H7 (cell line): ENCODE data around the gene PDE4C. TPM values are rescaled to one million over a fixed set of nuclear protein-coding genes. Genes with fewer than 3 reads are reported as not detected.

ENCODE experiments used
- DNase-seq: peaks from one replicate; pipeline ENCODE4 v3.0.0; 2012
- H3K27me3 ChIP-seq: 2 replicates; pipeline ENCODE4 v1.6.0; 2011; ENCODE audit warnings: mild to moderate bottlenecking, low read length; ENCODE audit not compliant: control insufficient read depth, insufficient read depth
- H3K36me3 ChIP-seq: replicated peaks from 2 replicates; pipeline ENCODE4 v1.5.1; 2011; ENCODE audit warnings: low read length; ENCODE audit not compliant: control insufficient read depth, insufficient read depth
- H3K4me3 ChIP-seq: 2 replicates; pipeline ENCODE4 v1.5.1; 2011; ENCODE audit warnings: low read depth, mild to moderate bottlenecking, control low read depth, low read length, moderate library complexity; ENCODE audit not compliant: insufficient read depth
- total RNA-seq: library from RNA; depleted of rRNA; stranded (reverse); fragments of >200 nt; shearing (Covaris generic); gene quantifications from 2 replicates; pipeline ENCODE4 v1.2.3, GENCODE V29; 2014

Gene PDE4C
- total RNA-seq, 1 experiment from 2014 or later = 0.52 TPM

DNA sequence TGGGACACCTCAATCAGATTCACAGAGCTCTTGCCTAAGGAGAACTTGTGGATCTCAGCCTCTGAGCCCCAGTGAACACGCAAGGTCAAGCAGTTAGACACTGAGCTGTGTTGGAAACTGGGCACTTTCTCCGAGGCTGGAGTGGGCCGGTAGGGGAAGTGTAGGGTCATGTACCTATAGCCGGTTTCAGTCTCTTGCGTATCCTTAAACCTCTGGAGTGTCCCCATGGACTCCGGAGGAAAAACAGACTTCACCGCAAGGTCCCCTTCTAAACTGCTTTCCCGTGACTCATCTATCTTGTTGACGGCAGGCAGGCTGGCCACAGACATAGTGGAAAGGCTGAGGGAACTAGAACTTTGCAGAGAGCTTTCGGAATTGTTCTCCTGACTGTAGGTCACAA is 36.7 kb upstream of the PDE4C start:
- Histone ChIP-seq H3K4me3 (no peak overlapping the region), H3K36me3 (no peaks in the 10 kb centered on the region), H3K27me3 (no peaks in the 10 kb centered on the region)
- no peak for DNase-seq

DNA sequence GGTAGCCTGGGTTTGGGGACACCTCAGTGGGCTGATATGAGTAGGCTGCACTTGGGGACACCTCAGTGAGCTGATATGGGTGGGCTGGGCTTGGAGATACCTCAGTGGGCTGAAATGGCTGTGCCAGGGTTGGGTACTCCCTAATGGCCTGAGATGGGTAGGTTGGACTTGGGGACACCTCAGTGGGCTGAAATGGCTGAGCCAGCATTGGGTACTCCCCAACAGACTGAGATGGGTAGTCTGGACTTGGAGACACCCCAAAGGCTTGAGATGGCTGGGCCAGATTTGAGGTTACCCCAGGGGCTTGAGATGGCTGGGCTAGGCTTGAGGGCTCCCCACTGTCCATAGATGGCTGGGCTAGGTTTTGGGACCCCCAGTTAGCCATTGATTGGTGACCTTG is 35.9 kb upstream of the PDE4C start:
- no peak overlapping the region for H3K4me3 ChIP-seq
- DNase-seq = no peak
- H3K27me3 ChIP-seq = no peaks in the 10 kb centered on the region
- H3K36me3 ChIP-seq = no peaks in the 10 kb centered on the region

DNA sequence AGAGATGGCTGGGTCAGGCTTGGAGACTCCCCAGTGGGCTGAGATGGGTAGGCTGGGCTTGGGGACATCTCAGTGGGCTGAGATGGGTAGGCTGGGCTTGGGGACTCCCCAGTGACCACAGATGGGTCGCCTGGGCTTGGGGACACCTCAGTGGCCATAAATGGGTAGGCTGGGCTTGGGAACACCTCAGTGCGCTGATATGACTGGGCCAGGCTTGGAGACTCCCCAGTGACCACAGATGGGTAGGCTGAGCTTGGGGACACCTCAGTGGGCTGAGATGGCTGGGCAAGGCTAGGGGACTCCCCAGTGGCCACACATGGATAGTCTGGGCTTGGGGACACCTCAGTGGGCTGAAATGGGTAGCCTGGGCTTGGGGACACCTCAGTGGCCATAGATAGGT is 35.2 kb upstream of the PDE4C start:
- Histone ChIP-seq H3K4me3 (no peak overlapping the region), H3K36me3 (no peaks in the 10 kb centered on the region), H3K27me3 (no peaks in the 10 kb centered on the region)
- no peak for DNase-seq

DNA sequence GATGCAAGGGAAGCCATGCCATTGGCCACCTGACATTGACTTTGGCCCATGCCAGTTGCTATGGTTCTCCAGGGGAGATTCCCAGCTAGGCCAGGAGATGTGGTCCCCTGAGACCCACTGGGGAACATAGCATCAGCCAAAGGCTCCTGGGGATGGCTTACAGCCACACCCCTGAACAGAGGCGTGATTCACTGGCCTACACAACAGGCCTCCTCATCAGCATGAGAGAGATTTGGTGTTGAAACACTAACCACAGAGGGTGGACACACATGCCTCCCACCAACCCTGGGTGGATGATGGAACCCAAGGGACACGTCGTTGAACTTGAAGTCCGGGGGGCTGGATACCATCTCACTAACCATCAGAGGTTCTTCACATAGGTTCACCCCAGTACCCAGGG is 33.7 kb upstream of the PDE4C start:
- Histone ChIP-seq H3K36me3 (no peaks in the 10 kb centered on the region), H3K27me3 (no peaks in the 10 kb centered on the region; the same call in none of the 2 replicates), H3K4me3 (no peak overlapping the region)
- DNase-seq = no peak

DNA sequence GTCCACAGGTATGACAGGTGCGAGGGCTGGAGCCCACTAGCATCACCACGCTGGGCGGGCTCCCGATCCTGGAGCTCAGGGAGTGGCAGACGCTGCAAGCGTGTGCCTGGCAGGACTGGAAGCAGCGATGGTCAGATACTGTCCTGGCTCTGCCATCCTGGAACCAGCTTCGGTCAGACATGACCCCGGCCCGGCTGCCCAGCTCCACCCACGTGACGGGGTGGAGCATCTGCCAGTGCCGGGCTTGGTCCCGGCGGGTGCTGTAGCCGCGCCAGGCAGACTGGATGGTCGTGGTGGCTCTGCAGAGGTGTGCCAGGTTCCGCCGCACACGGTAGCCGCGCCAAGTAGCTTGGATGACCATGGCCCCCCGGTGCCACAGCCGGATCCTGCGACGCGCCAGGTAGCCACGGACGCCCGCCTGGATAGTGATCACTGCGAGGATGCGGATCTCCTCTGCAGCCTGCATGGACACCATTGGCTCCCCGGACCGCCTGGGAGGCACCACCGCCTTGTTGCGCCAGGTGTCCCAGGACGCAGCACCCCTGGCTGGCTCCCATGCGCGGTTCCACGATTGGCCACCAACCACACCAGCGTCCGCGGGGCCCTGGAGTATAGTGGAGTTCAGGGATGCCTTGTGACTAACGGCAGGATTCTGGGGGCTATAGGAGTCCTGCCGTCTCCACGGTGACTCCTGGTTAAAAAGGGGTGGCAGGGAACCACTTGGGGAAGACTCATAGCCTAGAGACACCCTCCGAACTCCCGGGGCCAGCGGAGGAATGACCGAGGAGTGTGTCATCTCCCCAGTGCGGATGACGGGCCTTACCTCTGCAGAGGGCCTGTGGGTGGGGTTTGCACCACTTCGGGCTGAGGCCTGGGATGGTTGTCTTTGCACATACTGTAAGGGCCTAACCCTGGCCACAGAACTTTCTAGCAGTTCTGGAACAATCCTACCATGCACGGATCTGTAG is 31.5 kb upstream of the PDE4C start:
- H3K27me3 ChIP-seq = peaks cover 3% of the 10 kb centered on the region
- H3K36me3 ChIP-seq = no peaks in the 10 kb centered on the region
- peak; percentile 49 for DNase-seq
- H3K4me3 ChIP-seq = no peak overlapping the region

DNA sequence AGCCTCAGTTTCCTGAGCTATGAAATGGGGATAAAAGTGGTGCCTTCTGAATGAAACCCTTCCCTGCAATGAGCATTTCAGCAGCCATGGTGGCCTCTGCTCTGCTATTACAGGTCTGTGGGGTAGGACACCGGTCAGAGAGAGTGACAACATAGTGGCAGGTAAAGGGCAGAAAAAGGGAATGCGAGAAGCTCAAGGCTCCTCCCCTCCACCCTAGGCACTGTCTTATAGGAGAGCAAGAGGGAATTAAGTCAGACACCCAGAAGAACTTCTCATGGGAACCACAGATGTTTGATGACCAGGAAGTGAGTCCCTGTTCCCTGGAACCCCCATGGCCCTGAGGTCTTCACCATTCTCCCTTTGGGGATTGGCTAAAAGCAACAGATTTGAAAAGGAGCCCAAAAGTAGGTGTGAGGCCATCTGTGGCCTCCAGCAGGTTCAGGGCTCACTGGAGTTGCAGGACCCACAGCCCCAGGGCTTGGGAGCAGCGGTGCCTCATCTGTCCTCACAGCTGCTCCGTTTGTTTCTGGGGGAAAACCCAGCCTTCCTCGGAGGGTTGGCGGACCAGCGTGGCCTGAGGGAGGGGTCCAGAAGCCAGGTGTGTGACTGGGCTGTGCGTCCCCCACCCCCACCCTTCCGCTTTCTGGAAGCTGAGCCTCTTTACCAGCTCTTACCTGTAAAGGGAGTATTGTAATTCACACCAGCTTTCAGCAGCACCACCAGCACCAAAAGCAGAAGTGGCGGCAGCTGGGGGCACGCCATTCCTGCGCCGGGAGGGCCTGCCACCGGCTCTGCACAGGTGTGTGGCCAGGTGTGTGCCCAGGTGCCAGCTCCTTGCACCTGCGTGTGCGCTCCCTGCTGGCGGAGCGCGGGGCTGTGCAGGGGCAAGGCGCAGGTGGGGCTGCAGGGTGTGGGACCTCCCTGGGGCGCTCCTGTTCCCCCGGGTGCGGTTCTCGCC is 28.6 kb upstream of the PDE4C start:
- peak; percentile 92 for DNase-seq
- Histone ChIP-seq H3K27me3 (peaks cover 5% of the 10 kb centered on the region), H3K36me3 (no peaks in the 10 kb centered on the region), H3K4me3 (no peak overlapping the region)

DNA sequence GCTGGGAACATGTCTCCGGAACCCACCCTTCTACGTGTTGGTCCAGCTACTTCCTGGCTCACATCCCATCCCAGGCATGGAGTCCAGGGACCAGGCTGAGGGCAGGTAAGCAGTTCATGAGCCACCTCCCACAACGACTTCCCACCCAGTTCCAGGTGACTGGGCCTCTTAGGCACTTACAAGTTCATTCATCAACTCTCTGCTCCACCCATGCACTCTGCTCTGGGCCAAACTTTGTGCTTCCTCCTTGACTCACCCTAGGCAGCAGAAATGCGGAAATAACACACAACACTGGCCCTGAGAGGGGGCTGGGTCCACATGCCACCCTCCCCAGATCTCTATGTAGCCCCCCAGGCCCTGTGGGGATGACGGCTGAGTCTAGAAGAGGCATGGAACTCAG is 27.5 kb upstream of the PDE4C start:
- no peaks in the 10 kb centered on the region for H3K36me3 ChIP-seq
- no peak overlapping the region for H3K4me3 ChIP-seq
- no peak for DNase-seq
- peaks cover 5% of the 10 kb centered on the region for H3K27me3 ChIP-seq

DNA sequence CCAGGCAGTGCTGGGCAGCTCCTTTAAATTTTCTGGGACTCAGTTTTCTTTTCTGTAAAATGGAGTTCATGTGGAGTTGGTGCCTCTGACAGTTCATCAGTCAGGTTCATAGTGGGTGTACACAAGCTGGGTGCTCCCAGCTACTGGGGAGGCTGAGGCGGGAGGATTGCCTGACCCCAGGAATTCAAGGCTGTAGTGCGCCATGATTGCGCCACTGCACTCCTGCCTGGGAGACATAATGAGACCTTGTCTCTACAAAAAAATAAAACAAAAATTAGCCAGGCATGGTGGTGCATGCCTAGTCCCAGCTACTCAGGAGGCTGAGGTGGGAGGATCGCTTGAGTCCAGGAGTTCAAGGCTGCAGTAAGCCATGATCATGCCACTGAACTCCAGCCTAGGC is 26.9 kb upstream of the PDE4C start:
- peaks cover 5% of the 10 kb centered on the region for H3K27me3 ChIP-seq
- DNase-seq = no peak
- no peak overlapping the region for H3K4me3 ChIP-seq
- no peaks in the 10 kb centered on the region for H3K36me3 ChIP-seq

DNA sequence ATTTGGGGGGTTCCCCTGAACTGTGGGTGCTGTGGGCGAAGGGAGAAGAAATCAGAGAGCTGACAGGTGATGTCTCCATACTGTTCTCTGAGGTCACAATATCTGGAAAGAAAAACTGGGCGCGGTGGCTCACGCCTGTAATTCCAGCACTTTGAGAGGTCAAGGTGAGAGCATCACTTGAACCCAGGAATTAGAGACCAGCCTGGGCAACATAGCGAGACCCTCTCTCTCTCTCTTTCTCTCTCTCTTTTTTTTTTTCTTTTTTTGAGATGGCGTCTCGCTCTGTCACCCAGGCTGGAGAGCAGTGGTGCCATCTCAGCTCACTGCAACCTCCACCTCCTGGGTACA is 26.1 kb upstream of the PDE4C start:
- DNase-seq = no peak

DNA sequence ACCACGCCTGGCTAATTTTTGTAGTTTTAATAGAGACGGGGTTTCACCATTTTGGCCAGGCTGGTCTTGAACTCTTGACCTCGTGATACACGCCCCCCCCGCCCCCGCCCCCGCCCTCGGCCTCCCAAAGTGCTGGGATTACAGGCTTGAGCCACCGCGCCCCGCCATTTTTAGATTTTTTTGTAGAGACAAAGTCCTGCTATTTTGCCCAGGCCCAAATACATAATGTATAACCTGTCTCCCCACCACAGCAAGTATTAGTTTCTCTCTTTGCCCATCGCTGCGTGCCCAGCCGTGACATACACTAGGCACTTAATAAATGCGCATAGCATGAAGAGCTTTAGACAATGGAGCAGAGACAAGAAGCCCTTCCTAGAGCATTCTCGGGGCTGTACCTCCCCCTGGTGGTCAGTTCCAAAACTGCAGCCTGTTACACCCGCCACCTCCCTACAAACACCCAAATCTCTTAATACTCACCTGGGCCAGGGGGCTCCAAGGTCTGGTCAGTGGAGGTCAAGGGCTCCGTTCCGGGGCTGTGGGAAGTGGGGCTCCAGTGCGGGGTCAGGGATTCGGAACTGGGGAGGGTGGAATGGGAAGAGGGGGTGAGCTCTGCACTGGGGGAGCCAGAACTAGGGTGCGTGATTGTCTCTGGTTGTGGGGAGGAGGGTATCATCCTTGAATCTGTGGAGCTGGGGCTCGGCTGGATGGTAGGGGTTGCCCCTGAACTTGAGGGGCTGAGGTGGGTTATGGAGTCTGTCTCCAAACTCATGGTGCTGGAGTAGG is 25.5 kb upstream of the PDE4C start:
- Histone ChIP-seq H3K36me3 (no peaks in the 10 kb centered on the region), H3K27me3 (peaks cover 5% of the 10 kb centered on the region), H3K4me3 (no peak overlapping the region)
- DNase-seq = peak; percentile 94

More for the DNA sequence above, 26.1 kb upstream of the PDE4C start:
- H3K4me3 ChIP-seq = no peak overlapping the region
- peaks cover 5% of the 10 kb centered on the region for H3K27me3 ChIP-seq
- H3K36me3 ChIP-seq = no peaks in the 10 kb centered on the region

DNA sequence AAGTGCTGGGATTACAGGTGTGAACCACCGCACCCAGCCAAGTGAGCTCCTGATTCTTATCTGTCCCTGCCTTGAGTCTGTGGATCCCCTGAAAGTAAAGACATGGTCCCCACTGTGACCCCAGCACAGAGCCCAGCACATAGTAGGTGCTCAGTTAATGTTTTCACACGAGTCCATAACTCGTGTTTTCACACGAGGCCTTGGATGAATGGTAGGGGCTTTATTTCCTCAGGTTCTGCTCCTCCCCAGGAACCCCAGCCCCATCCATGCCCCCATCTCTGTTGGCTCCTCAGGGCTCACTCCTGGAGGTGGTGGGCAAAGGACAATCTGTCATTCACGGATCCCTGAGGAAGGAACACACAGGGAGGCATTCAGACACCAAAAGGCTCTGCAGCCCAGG is 23.6 kb upstream of the PDE4C start:
- peak; percentile 32 for DNase-seq
- Histone ChIP-seq H3K36me3 (no peaks in the 10 kb centered on the region), H3K27me3 (peaks cover 5% of the 10 kb centered on the region; the same call in 1 of the 2 replicates), H3K4me3 (no peak overlapping the region)

DNA sequence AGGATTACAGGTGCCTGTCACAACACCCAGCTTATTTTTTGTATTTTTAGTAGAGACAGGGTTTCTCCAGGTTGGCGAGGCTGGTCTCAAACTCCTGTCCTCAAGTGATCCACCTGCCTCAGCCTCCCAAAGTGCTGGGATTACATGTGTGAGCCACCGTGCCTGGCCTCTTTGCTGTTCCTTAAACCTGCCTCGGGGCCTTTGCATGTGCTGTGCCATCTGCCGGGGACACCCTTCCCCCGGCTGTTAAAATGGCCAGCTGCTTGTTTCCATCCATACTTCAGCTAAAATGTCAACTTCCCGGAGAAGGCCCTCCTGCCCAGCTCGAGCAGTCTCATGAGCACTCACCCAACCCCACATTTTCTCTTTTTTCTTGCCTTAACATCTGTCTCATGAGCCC is 19.1 kb upstream of the PDE4C start:
- no peak for DNase-seq
- Histone ChIP-seq H3K36me3 (no peaks in the 10 kb centered on the region), H3K27me3 (peaks cover 2% of the 10 kb centered on the region; the same call in 1 of the 2 replicates), H3K4me3 (no peak overlapping the region)

DNA sequence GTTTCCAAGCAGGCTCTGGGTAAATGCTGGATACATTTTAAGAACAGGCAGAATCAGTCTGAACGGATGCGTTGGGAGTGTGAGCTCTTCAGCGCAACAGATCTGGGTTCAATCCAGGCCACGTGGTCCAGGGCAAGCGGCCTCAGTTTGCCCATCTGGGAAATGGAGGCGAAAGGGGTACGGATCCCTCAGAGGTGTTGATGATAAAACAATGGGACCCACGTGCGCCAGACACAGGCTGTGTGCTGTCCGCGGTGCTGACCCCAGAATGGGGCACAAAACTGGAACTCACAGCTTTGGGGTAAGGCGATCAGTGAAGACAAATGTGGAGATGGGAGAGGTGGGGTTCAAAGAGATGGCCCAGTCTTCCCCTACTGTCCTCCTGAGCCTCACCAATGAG is 13.1 kb upstream of the PDE4C start:
- DNase-seq = peak; percentile 77
- H3K4me3 ChIP-seq = no peak overlapping the region
- H3K27me3 ChIP-seq = peaks cover 2% of the 10 kb centered on the region; the same call in 1 of the 2 replicates

DNA sequence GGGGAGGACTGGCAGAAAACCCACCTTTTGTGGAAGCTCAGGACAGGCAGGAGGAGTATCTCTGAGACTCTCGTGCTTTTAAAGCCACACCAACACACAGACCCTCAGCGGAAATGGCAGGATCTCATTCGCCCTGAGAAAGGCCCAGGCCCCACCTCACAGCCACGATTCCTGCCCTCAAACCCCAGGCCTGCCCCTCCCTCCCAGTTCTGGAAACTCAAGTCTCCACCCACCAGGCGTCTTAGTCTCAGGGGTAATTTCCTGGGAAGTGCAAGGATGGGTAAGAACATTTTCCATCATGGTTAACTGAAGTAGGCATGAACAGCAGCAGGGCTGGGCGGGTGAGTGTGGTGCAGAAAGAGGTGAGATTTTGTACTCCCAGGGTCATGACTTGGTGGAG is 8.0 kb upstream of the PDE4C start:
- no peak for DNase-seq
- Histone ChIP-seq H3K27me3 (no peaks in the 10 kb centered on the region; the same call in 1 of the 2 replicates), H3K4me3 (no peak overlapping the region), H3K36me3 (no peaks in the 10 kb centered on the region)

More for the DNA sequence above, 13.1 kb upstream of the PDE4C start:
- H3K36me3 ChIP-seq = no peaks in the 10 kb centered on the region
